Mesodermal cell (in vitro differentiated cells): ENCODE measurements around the gene CNKSR3.

ENCODE experiments used
- H3K27ac ChIP-seq: 2 replicates; pipeline ENCODE4 v1.7.0; 2013; ENCODE audit warnings: mild to moderate bottlenecking, low read depth, low read length, moderate library complexity; ENCODE audit not compliant: severe bottlenecking
- H3K36me3 ChIP-seq: 2 replicates; pipeline ENCODE4 v1.7.1; 2013; ENCODE audit warnings: mild to moderate bottlenecking, low read length, moderate library complexity; ENCODE audit not compliant: control insufficient read depth, insufficient read depth
- H3K4me1 ChIP-seq: one replicate; pipeline ENCODE4 v1.7.1; 2013; ENCODE audit warnings: mild to moderate bottlenecking, low read length; ENCODE audit not compliant: insufficient read depth, control insufficient read depth, poor library complexity, severe bottlenecking
- H3K4me3 ChIP-seq: 2 replicates; pipeline ENCODE4 v1.7.0; 2013; ENCODE audit warnings: low read length, control low read depth, mild to moderate bottlenecking; ENCODE audit not compliant: insufficient read depth, poor library complexity, severe bottlenecking; ENCODE audit errors: extremely low read depth
- H3K9me3 ChIP-seq: 2 replicates; pipeline ENCODE4 v1.7.1; 2013; ENCODE audit warnings: mild to moderate bottlenecking, low read length, moderate library complexity; ENCODE audit not compliant: control insufficient read depth
- WGBS, 2 experiments: methylation state at CpG; one replicate each; pipeline ENCODE4 v1.1.5; 2013; ENCODE audit warnings: missing lambda C conversion rate in 2 of 2; ENCODE audit not compliant: insufficient coverage in 2 of 2; 5-methylcytosine and 5-hydroxymethylcytosine counted together

Gene CNKSR3

GRCh38 chr6:154489822-154490221 is 20.7 kb downstream of the CNKSR3 start:
- H3K4me1 ChIP-seq = no peaks in the 10 kb centered on the region
- 95 to 98% methylated on average over 5 of the region's 5 CpGs for WGBS, 2 experiments
- no peak overlapping the region for H3K4me3 ChIP-seq
- H3K9me3 ChIP-seq = no peaks in the 10 kb centered on the region
- H3K27ac ChIP-seq = no peak overlapping the region
- no peaks in the 10 kb centered on the region for H3K36me3 ChIP-seq

GRCh38 chr6:154488802-154489437 is 21.6 kb downstream of the CNKSR3 start:
- H3K4me3 ChIP-seq = no peak overlapping the region
- no peaks in the 10 kb centered on the region for H3K36me3 ChIP-seq
- 91 to 98% methylated on average over 7 to 9 of the region's 11 CpGs for WGBS, 2 experiments
- no peaks in the 10 kb centered on the region for H3K9me3 ChIP-seq
- no peaks in the 10 kb centered on the region for H3K4me1 ChIP-seq
- no peak overlapping the region for H3K27ac ChIP-seq

GRCh38 chr6:154488248-154488593 is 22.3 kb downstream of the CNKSR3 start:
- WGBS, 2 experiments = no CpG with 5 or more reads among the region's 1 CpG
- no peak overlapping the region for H3K27ac ChIP-seq
- H3K4me3 ChIP-seq = no peak overlapping the region
- no peaks in the 10 kb centered on the region for H3K9me3 ChIP-seq
- no peaks in the 10 kb centered on the region for H3K4me1 ChIP-seq
- no peaks in the 10 kb centered on the region for H3K36me3 ChIP-seq

- Histone ChIP-seq H3K9me3 (no peaks in the 10 kb centered on the region), H3K27ac (no peak overlapping the region), H3K4me1 (no peaks in the 10 kb centered on the region), H3K36me3 (no peaks in the 10 kb centered on the region), H3K4me3 (no peak overlapping the region)
- 86 to 100% methylated on average over 1 to 2 of the region's 6 CpGs for WGBS, 2 experiments
These were observed 22.9 kb downstream of the CNKSR3 start for GRCh38 chr6:154487367-154488247.

- no peak overlapping the region for H3K27ac ChIP-seq
- no peaks in the 10 kb centered on the region for H3K4me1 ChIP-seq
- no peaks in the 10 kb centered on the region for H3K9me3 ChIP-seq
- no peaks in the 10 kb centered on the region for H3K36me3 ChIP-seq
- 79 to 100% methylated on average over 3 to 8 of the region's 9 CpGs for WGBS, 2 experiments
- no peak overlapping the region for H3K4me3 ChIP-seq
These were observed 24.7 kb downstream of the CNKSR3 start for GRCh38 chr6:154485815-154486214.

GRCh38 chr6:154484942-154485341 is 25.5 kb downstream of the CNKSR3 start:
- Histone ChIP-seq H3K36me3 (no peaks in the 10 kb centered on the region), H3K4me3 (no peak overlapping the region), H3K9me3 (no peaks in the 10 kb centered on the region), H3K27ac (no peak overlapping the region), H3K4me1 (peaks cover under 1% of the 10 kb centered on the region)

- WGBS, 2 experiments = 83 to 87% methylated on average over 4 of the region's 4 CpGs
- peaks cover 19% of the 10 kb centered on the region for H3K4me1 ChIP-seq
- no peaks in the 10 kb centered on the region for H3K9me3 ChIP-seq
- H3K4me3 ChIP-seq = no peak overlapping the region
- H3K36me3 ChIP-seq = no peaks in the 10 kb centered on the region
- H3K27ac ChIP-seq = peak overlapping the region; percentile 17
These were observed 27.6 kb downstream of the CNKSR3 start for GRCh38 chr6:154482858-154483257.

- Histone ChIP-seq H3K27ac (no peak overlapping the region), H3K36me3 (no peaks in the 10 kb centered on the region), H3K4me3 (no peak overlapping the region), H3K9me3 (no peaks in the 10 kb centered on the region), H3K4me1 (peaks cover 19% of the 10 kb centered on the region)
- WGBS, 2 experiments = 85 to 88% methylated on average over 3 of the region's 3 CpGs
These were observed 28.9 kb downstream of the CNKSR3 start for GRCh38 chr6:154481521-154482013.

GRCh38 chr6:154479771-154480639 is 30.5 kb downstream of the CNKSR3 start:
- Histone ChIP-seq H3K36me3 (no peaks in the 10 kb centered on the region), H3K9me3 (no peaks in the 10 kb centered on the region), H3K27ac (peak overlapping the region; percentile 60), H3K4me3 (no peak overlapping the region), H3K4me1 (peaks cover 19% of the 10 kb centered on the region)
- 79 to 97% methylated on average over 8 to 10 of the region's 12 CpGs for WGBS, 2 experiments

- H3K4me3 ChIP-seq = no peak overlapping the region
- H3K9me3 ChIP-seq = no peaks in the 10 kb centered on the region
- WGBS, 2 experiments = 80 to 85% methylated on average over 4 to 5 of the region's 9 CpGs
- peak overlapping the region; percentile 60 for H3K27ac ChIP-seq
- H3K36me3 ChIP-seq = no peaks in the 10 kb centered on the region
- H3K4me1 ChIP-seq = peaks cover 19% of the 10 kb centered on the region
These were observed 31.1 kb downstream of the CNKSR3 start for GRCh38 chr6:154479351-154479769.
